HepG2 (cell line): ENCODE data around the gene SDR42E2. TPM values are rescaled to one million over a fixed set of nuclear protein-coding genes. Genes with fewer than 3 reads are reported as not detected.

Source experiments
- CENPT ChIP-seq: sonication (generic); formaldehyde crosslinking; IDR thresholded peaks from 2 replicates; pipeline ENCODE4 v1.8.0; 2022; ENCODE audit warnings: low read depth, mild to moderate bottlenecking, moderate library complexity, missing genetic modification reagents
- CHCHD3 ChIP-seq: sonication (generic); formaldehyde crosslinking; IDR thresholded peaks from 2 replicates; pipeline ENCODE4 v1.8.0; 2022; ENCODE audit warnings: mild to moderate bottlenecking, missing genetic modification reagents, moderate library complexity
- MLXIP ChIP-seq: sonication (generic); formaldehyde crosslinking; IDR thresholded peaks from 2 replicates; pipeline ENCODE4 v1.9.0; 2021; ENCODE audit warnings: missing genetic modification reagents, borderline replicate concordance
- NCOR1 ChIP-seq: fragments of 200-600 bp; sonication (generic); IDR thresholded peaks from 2 replicates; pipeline ENCODE4 v1.7.0; 2017; ENCODE audit warnings: antibody characterized with exemption, low read length, borderline replicate concordance
- TAF1 ChIP-seq: sonication (generic); formaldehyde crosslinking; IDR thresholded peaks from 2 replicates; pipeline ENCODE4 v1.4.0; 2020; ENCODE audit warnings: missing genetic modification reagents
- TFDP2 ChIP-seq: sonication (generic); formaldehyde crosslinking; IDR thresholded peaks from 2 replicates; pipeline ENCODE4 v1.4.0; 2020; ENCODE audit warnings: missing genetic modification reagents
- XBP1 ChIP-seq: sonication (generic); formaldehyde crosslinking; IDR thresholded peaks from 2 replicates; pipeline ENCODE4 v1.5.0; 2020; ENCODE audit warnings: missing genetic modification reagents
- ZBTB7B ChIP-seq: sonication (generic); formaldehyde crosslinking; IDR thresholded peaks from 2 replicates; pipeline ENCODE4 v1.4.0; 2020; ENCODE audit warnings: missing genetic modification reagents
- ZHX1 ChIP-seq: sonication (generic); formaldehyde crosslinking; IDR thresholded peaks from 2 replicates; pipeline ENCODE4 v1.8.1; 2022; ENCODE audit warnings: low read depth, mild to moderate bottlenecking, missing genetic modification reagents
- ZNF138 ChIP-seq: sonication (generic); formaldehyde crosslinking; IDR thresholded peaks from 2 replicates; pipeline ENCODE4 v1.5.0; 2020; ENCODE audit warnings: mild to moderate bottlenecking, low read depth, missing genetic modification reagents
- ZNF329 ChIP-seq: sonication (generic); formaldehyde crosslinking; IDR thresholded peaks from 2 replicates; pipeline ENCODE4 v1.9.0; 2021; ENCODE audit warnings: low read depth, mild to moderate bottlenecking, missing genetic modification reagents
- ZNF33A ChIP-seq: sonication (generic); formaldehyde crosslinking; IDR thresholded peaks from 2 replicates; pipeline ENCODE4 v1.5.1; 2020; ENCODE audit warnings: missing genetic modification reagents, mild to moderate bottlenecking, moderate library complexity, borderline replicate concordance
- ZNF382 ChIP-seq: sonication (generic); formaldehyde crosslinking; IDR thresholded peaks from 2 replicates; pipeline ENCODE4 v1.5.0; 2020; ENCODE audit warnings: missing genetic modification reagents, mild to moderate bottlenecking, borderline replicate concordance
- ZNF44 ChIP-seq: sonication (generic); formaldehyde crosslinking; IDR thresholded peaks from 2 replicates; pipeline ENCODE4 v1.5.1; 2020; ENCODE audit warnings: mild to moderate bottlenecking, missing genetic modification reagents
- ZNF605 ChIP-seq: sonication (generic); formaldehyde crosslinking; IDR thresholded peaks from 2 replicates; pipeline ENCODE4 v1.8.0; 2022; ENCODE audit warnings: mild to moderate bottlenecking, missing genetic modification reagents
- ZNF768 ChIP-seq: sonication (generic); formaldehyde crosslinking; IDR thresholded peaks from 2 replicates; pipeline ENCODE4 v1.4.0; 2020; ENCODE audit warnings: missing genetic modification reagents
- polyA plus RNA-seq, 8 experiments: library from polyadenylated mRNA; depleted of rRNA in 3 of 8; stranded (reverse) in 7 of 8; unstranded in 1 of 8; fragments of >200 nt; fragmentation: Illumina TruSeq in 4 of 8; extraction: Trizol in 4 of 8; gene quantifications; 2 replicates each; pipeline versions ENCODE4 v1.2.1 to v1.2.3, GENCODE V29; 2011 to 2016; ENCODE audit warnings: low read depth in 4 of 8, missing spikeins in 1 of 8, mixed read lengths in 1 of 8; ENCODE audit not compliant: insufficient read depth in 1 of 8
- total RNA-seq, 5 experiments: library from RNA; depleted of rRNA; stranded (reverse); fragments of >200 nt; fragmentation: Illumina TruSeq; extraction: Trizol; gene quantifications; 2 replicates each; pipeline ENCODE4 v1.2.3, GENCODE V29; 2016; ENCODE audit warnings: low read depth in 1 of 5
- TF ChIP-seq, protein P1 (sequence below), 2 experiments: sonication (generic) in 1 of 2; formaldehyde crosslinking in 1 of 2; IDR thresholded peaks; 2 replicates each; pipeline versions ENCODE4 v1.5.1 to v1.6.1; 2011 to 2020; ENCODE audit warnings: borderline replicate concordance in 1 of 2, low read depth in 1 of 2, low read length in 1 of 2, mild to moderate bottlenecking in 1 of 2, missing genetic modification reagents in 1 of 2, moderate library complexity in 1 of 2

SDR42E2 gene
- total and polyA plus RNA-seq, 2 of the 13 experiments (the other 11 are each of a cell fraction or from before 2014, with no cell fraction given): 0.05 to 0.11 TPM

- peak; percentile 93 for TF ChIP-seq ZNF329
- peak; percentile 91 for TF ChIP-seq TFDP2 (CRISPR knock-in tag)
- TF ChIP-seq, protein P1, sequence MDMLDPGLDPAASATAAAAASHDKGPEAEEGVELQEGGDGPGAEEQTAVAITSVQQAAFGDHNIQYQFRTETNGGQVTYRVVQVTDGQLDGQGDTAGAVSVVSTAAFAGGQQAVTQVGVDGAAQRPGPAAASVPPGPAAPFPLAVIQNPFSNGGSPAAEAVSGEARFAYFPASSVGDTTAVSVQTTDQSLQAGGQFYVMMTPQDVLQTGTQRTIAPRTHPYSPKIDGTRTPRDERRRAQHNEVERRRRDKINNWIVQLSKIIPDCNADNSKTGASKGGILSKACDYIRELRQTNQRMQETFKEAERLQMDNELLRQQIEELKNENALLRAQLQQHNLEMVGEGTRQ (IDR thresholded peaks at IDR 0.05; ENCODE audit: low read depth, low read length): peak; percentile 64
- TF ChIP-seq, protein P1 (CRISPR knock-in tag; IDR thresholded peaks at IDR 0.05; ENCODE audit: borderline replicate concordance): peak; percentile 67
- peak; percentile 87 for TF ChIP-seq CHCHD3 (CRISPR knock-in tag)
- TF ChIP-seq CENPT: no peak
- no peak for TF ChIP-seq XBP1 (CRISPR knock-in tag)
- peak; percentile 95 for TF ChIP-seq MLXIP (CRISPR knock-in tag)
- TF ChIP-seq ZNF382: no peak
- no peak; the same call in 1 of the 2 replicates for TF ChIP-seq ZNF138
- peak; percentile 89; the same call in 1 of the 2 replicates for TF ChIP-seq ZNF605
- TF ChIP-seq ZNF768 (CRISPR knock-in tag): peak; percentile 49
- TF ChIP-seq ZNF33A: no peak; the same call in 1 of the 2 replicates
- no peak; the same call in 1 of the 2 replicates for TF ChIP-seq ZNF44 (CRISPR knock-in tag)
- peak; percentile 91 for TF ChIP-seq ZBTB7B (CRISPR knock-in tag)
- TF ChIP-seq TAF1: peak; percentile 80
- 0 out of 2 replicates have a peak, but pooled peaks have one; percentile 51 for TF ChIP-seq ZHX1
- no peak; the same call in 1 of the 2 replicates for TF ChIP-seq NCOR1
Observed at GRCh38 chr16:22206013-22206841, 43.9 kb downstream of the SDR42E2 start, which contains the start of gene EEF2K (continued).
